HG02852 (cell line): ENCODE data around the gene IL15RA.
"Not testable (repeated sequence)": the region's sequence is repeated elsewhere in the genome, so short reads cannot be mapped to it uniquely, and the experiment has no call there.

Source experiments
- ATAC-seq: cut with Tn5 transposase; IDR thresholded peaks from one replicate; pipeline ENCODE4 v1.9.1; 2021; ENCODE audit warnings: mild to moderate bottlenecking, moderate library complexity; ENCODE audit not compliant: unreplicated experiment

IL15RA gene

DNA sequence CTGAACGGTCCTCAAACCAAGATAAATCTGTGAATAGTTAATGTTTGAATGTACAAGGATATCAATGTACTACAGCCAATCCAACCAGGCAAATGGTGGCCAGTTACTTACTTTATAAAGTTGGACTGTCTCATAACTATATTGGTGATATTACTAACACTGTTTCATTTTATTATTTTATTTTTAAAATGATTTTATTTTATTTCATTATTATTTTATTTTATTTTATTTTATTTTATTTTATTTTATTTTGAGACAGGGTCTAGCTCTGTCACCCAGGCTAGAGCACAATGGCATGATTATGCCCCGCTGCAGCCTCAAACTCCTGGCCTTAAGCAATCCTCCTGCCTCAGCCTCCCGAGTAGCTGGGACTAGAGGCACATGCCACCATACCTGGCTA is 6.8 kb downstream of the IL15RA start:
- no peak for ATAC-seq

DNA sequence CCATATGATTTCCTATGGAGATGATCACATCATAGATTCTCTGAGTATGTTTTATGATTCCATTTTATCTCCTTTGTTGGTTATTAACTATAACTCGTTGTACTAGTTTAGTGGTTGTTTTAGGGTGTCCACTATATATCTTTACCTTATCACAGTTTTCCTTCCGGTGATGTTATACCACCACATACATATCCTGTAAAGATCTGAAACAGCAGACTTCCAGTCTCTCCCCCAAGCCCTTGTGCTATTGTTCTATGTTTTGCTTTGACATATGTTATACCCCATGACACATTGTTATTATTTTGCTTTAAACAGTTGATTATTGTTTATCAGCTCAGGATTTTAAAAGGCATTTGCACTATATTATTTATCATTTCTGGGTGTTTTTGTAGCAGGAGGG is 7.3 kb downstream of the IL15RA start:
- no peak for ATAC-seq

DNA sequence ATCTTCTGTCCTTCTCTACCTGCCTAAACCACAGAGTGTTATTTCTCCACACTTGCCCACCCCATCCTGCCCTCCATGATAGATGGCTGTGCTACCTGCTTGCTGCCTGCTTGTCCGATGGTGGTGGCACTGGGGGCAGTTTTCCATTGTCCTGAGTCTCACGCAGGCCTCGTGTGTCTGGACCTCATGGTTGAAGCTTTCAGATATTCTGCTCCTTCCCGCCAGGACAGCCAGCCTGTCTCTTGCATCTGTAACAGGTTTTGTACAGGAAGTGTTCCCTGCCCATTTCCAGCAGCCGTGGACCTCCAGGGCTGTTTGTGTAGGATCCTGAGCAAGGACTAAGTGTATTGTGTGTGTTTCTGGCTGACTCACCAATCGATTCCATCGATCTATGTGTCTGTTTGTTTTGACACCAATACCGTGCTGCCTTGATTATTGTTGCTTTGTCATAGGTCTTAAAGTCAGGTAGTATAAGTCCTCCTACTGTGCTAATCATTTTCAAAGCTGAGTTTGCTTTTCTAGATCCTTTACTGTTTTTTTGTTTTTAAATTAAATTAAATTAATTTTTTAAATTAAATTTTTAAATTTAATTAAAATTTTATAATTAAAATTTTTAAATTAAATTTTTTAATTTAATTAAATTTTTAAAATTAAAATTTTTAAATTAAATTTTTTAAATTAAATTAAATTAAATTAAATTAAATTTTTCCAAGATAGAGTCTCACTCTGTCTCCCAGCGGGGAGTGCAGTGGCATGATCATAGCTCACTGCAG is 8.5 kb downstream of the IL15RA start:
- ATAC-seq: no peak

DNA sequence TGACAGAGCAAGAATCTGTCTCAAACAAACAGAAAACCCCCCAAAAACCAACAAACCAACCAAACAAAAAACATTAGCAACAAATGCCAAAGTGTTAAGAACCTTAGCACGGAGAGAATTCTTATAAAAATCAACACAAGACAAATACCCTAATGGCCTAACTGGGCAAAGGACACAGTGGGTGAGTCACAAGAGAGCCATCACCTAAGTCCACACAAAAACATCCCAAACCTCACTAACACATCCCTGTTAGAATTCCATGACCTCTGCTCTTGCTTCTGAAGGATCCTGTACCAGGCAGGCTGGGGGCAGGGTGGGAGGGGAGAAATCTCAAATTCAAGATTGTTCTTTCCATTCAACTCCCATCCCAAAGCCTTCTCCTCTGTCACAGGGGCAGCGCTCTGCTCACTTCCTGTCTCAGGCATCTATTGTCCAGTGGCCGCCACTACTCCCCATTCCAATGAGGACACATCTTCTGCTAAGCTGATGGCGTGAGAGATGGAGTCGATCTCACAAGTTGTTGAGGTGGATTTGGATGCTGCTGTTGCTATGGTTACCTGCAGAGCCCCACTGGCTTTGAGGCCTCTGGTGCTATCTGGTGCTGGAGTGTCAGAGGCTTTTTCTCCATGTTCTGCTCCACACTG is 9.2 kb downstream of the IL15RA start:
- ATAC-seq: no peak

DNA sequence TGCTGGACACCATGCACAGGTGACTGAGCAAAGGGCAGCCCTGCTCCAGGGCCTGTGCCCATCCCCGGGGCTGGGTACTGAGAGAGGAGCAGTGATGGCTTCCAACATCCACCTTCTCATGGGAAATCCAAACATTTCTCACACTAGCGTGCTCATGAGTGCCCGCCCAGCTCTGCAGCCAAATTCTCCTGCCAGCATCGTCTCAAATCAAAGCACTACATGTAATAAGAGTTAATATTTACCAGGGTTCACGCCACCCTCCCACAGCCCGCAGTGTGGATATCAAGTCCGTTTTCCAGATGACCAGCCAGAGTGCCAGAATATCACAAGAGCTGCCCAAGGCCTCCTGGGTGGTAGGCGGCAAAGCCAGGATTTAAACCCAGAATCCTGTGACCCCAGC is 12.1 kb downstream of the IL15RA start:
- no peak for ATAC-seq

DNA sequence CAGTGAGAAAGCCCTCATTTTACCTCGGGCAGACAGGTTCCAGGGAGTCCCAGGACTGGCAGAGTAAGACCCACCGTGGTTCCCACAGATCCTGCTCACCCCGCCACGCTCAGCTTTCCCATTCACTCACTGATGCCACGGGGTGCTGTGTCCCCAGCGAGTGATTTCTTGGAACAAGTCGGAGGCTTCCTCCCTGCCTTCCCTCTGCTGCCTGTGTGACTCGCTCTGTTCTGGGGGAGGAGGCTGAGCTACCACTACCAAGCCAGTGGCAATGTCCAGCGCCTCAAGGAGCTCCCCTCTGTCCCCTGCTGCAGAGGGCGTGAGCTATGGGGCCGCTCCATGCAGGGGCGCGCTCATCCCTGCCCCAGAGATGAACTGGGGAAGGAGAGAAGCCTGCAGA is 12.6 kb downstream of the IL15RA start:
- no peak for ATAC-seq

DNA sequence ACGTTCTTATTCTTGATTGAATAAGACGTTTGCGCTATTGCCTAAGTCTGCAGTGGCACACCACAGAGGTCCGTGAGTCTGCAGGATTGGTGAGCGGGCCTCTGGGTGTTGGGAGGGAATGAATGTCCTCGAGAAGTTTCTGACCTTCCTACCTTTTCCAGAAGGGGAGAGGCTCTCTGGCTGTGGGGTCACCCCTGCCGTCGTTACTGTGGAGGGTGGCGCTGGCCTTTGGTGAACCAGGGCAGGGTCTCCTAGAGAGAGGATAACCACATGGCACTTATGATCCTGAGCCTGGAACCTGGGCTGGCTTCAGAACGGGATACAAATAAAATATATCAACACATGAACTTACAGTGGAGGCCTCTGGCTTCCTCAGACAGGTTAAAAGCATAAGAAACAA is 13.8 kb downstream of the IL15RA start:
- no peak for ATAC-seq

DNA sequence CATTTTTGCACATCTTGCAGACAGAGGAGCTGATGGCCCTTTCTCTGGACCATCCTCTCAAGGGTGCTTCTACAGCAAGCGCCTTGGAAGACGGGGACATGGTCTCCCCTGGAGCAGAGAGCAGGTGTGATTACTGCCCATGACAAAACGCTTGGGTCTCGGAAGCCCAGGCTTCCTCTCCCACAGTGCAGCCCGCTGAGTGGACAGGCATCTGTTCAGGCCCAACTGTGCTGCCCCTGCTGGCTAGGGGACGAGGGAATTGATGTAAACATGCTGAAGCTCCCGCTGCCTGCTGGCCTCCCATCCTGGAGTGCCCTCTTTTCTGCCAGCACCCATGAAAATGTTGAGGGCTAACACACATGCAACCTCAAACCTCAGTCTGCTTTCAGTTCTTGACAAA is 14.3 kb downstream of the IL15RA start:
- no peak for ATAC-seq

DNA sequence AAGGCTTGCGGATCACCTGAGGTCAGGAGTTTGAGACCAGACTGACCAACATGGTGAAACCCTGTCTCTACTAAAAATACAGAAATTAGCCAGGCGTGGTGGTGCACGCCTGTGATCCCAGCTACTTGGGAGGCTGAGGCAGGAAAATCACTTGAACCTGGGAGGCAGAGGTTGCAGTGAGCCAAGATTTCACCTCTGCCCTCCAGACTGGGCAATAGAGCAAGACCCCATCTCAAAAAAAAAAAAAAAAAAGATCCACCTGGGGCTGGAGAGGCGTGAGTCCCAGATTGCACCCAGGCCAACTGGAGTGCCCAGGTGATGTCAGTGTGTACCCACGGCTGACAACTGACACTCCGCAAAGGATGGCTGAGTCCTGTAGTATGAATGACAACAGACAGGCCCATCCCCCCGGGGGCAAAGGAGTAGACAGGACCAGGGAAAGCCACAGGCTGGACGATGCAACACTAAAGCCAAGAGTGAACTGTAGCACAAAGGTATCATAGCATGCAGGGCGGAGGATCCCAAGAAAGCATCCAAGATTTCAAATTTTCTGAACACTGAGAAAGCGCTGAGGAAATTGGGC is 14.9 kb downstream of the IL15RA start:
- ATAC-seq: not testable (repeated sequence)

DNA sequence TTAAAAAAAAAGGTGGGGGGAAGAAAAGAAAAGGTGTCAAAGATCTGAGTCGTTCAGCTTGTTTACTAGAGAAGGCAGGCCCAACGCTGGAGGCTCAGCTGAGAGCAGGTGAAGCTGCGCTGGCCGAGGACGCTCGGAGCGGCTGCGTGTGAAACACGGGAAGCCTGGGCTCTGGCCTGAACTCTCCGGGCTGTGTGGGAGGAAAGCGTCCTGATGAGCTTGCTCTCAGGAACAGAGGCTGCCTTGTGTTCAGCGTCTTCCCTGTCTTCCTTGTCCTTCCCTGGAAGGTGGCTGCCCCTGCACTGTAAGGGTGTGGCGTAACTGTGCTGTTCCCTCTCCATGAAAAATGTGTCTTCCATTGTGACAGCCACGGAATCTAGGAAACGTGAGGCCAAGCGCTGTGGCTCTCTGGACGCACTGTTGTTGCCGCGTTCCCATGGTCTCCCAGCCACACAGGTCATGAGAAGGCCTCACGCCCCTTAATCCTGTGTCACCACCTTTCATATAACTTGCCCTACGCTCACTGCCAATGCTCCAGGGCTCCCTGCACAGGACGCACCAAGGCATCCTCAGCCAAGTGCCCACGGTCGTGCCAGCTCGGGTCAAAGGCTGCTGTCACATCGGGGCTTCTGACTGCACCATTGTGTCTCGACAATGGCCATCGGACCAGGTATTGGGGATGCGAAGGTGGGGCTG is 15.8 kb downstream of the IL15RA start:
- ATAC-seq: no peak

DNA sequence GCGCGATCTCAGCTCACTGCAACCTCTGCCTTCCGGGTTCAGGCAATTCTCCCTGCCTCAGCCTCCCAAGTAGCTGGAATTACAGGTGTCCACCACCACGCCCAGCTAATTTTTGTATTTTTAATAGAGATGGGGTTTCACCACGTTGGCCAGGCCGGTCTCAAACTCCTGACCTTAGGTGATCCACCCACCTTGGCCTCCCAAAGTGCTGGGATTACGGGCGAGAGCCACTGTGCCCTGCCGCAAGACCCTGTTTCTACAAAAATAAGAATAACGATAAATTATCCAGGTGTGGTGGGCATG is 16.4 kb downstream of the IL15RA start:
- ATAC-seq: not testable (repeated sequence)

DNA sequence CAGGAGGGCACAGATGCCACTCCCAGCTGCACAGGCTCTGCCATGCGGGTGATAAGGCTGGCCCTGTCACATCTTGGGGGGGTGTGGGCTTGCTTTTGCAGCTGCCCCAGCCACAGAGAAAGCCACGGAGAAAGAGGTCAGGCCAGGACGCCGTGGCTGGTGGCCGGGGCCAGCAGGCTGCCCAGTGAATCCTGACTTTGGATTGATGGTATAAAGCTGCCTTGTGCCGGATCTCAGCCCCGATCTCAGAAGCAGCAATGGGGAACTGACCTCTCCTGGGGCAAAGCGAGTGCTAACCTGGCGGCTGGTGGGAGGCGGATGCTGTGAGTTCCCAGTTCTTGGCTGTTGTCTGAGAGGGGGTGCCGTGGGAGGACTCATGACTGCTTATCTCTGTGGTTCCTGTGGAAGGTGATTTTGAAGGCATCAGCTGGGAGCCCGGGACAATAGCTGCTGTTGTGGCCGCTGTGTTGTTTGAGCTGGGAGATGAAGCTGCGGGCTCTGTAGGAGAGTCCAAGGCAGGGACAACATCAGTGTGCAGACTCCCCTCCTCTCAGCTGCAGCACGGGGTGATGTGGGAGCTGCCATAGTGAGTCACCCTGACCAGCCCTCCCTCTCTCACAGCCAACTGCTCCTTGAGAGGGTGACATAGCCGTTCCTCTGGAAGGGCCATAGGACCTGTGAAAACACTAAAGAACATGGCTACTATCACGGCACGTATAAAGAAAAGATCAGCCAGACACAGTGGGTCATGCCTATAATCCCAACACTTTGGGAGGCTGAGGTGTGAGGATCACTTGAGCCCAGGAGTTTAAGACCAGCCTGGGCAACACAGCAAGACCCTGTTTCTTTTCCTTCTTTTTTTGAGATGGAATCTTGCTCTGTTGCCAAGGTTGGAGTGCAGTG is 17.0 kb downstream of the IL15RA start:
- no peak for ATAC-seq

DNA sequence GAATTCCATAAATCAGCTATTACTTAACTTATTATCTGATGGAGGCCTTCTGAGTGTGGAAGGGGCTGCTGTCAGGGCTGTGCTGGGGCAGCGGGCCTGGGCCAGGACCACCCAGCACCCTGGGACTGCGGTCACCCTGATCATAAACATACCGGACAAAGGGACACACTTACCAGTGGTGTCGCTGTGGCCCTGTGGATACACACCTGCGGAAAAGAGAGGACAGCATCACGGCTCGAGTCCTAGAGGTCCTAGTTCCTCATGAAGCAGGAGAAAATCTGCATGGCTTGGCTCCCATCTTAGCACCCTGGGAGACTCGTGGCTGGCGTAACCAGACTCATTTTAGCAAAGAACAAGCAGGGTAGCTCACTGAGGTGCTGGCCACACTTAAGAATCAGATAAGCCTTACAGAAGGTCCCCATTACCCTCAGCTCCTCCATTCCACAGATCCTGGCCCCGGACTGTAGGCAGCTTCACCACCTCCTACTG is 17.7 kb downstream of the IL15RA start:
- ATAC-seq: no peak

DNA sequence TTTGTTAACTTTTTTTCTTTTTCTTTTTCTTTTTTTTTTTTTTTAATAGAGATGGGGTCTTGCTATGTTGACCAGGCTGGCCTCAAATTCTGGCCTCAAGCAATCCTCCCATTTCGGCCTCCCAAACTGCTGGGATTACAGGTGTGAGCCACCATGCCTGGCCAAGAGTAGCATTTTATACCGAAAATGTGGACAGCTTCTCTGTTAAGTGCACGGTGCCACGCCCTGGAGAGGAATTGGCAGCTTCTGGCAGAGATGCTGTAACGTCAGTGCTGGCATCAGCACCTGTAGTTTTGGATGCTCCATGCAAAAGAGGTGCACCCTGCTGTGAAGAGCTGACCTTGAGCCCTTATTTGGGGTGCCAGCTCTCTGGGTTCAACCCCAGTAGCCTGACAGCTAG is 18.2 kb downstream of the IL15RA start:
- no peak for ATAC-seq

DNA sequence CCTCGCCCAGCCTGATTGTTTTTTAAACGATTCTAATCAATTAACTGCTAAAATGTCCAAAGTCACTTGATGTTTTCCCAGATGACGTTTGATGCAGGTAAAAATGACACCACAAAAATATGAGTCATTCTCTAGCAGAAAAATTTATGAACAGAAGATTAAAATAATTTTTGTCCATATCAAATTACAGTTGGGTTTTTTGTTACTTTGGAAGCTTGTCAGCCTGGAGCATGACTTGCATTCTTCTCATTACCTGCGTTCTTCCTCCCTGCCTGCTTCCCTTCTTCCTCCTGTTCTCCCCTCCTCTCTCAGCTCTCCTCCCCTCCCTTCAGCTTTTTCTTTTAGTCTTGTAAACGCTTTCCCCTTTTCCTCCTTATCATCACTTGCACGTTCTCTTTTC is 18.7 kb downstream of the IL15RA start:
- ATAC-seq: no peak

DNA sequence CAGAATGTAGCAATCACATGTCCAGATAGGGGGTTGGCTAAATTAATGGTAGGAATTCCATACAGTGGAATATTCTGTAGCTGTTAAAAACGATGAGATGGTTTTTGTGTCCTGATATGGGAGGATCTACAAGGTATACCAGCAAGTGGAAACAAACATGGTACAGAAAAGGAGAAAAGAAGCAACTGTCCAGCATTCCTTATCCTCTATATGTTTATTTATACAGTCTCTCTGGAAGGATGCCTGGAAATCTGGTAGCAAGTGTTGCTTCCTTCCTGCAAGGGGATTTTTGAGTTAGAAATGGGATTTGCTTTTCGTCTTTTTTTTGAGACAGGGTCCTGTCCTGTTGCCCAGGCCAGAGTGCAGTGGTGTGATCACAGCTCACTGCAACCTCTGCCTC is 19.3 kb downstream of the IL15RA start:
- ATAC-seq: no peak

DNA sequence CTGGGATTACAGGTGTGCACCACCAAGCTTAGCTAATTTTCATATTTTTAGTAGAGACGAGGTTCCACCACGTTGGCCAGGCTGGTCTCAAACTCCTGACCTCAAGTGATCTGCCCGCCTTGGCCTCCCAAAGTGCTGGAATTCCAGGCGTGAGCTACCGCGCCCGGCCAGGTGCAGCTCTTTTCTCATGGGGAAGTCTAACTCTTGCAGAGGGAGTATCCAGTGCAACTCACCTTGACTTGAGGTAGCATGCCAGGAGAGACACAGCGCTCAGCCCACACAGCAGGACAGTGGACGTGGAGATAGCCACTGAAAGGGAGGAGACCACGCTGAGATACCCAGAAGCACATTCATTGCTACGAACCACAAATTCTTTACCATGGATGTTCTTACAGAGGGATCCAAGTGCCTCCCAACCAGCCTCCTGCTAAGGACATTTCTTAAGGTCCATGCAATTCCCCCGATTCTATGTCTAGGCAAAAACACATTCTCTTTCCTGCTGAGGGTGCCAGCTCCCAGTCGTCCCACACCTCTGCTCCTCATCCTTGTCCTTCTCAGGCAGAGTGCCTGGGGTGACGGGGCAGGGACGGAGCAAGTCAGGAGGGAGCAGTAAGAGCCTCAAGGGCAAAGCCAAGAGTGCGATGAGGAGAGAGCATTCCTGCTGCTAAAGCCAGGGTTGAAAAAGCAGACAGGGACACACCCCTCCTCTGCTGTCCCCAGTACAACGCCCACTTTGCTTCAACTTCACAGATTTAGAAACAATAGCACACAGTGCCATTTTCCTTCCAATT is 21.0 kb downstream of the IL15RA start:
- ATAC-seq: no peak

DNA sequence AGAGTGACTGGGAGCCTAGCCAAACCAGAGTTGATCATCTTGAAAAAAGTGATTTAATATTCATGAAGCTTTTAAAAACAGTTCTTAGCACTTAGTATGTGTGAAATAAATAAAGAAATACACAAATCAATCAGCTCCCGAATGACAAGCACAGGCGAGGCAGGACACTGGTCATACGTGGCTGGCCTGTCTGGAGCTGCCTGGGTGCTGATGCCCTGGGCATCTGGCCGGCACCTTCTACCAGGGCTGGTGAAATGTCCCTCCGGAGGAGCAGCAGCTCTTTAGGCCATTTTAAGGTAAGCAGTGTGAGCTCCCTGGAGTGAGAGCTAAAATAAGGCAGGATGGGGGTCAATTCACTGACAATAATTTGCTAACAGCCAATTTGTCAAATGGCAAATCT is 23.7 kb downstream of the IL15RA start:
- no peak for ATAC-seq

DNA sequence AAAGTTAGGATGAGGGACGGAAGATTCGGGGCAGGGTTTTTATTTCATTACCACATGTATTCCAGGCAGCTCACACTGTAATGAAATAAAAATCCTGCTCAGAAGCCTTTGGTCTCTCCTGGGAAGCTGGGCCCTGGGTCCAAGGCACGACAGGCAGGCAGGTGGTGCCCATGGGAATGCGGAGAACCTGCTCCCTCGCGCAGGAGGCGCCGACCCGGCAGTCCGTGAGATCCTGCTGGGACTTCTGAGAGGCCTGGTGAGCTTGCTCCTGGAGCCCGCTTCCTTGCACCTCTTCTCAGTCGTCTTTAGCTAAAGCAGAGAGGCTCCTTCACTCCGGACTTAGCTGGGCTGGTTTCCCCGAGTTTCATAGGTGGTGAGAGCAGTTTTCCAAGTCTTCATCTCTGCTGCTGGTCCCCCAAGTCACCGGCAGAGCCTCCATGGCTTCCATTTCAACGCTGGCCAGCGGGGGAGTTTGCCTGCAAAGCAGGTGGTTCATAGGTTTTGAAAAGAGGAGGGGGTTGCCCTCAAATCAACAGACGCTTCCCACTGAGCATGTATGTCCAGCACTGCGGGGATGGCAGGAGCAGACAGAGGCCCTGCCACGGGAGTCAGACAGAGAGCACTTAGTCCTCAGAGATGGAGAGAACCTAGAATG is 24.5 kb downstream of the IL15RA start:
- ATAC-seq: no peak
